Retina (tissue), 1 donor: ENCODE data around the gene LENEP.

ENCODE experiments used
- DNase-seq: peaks from one replicate; pipeline ENCODE4 v3.0.0-alpha.2; 2016

LENEP gene, protein sequence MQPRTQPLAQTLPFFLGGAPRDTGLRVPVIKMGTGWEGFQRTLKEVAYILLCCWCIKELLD

DNA sequence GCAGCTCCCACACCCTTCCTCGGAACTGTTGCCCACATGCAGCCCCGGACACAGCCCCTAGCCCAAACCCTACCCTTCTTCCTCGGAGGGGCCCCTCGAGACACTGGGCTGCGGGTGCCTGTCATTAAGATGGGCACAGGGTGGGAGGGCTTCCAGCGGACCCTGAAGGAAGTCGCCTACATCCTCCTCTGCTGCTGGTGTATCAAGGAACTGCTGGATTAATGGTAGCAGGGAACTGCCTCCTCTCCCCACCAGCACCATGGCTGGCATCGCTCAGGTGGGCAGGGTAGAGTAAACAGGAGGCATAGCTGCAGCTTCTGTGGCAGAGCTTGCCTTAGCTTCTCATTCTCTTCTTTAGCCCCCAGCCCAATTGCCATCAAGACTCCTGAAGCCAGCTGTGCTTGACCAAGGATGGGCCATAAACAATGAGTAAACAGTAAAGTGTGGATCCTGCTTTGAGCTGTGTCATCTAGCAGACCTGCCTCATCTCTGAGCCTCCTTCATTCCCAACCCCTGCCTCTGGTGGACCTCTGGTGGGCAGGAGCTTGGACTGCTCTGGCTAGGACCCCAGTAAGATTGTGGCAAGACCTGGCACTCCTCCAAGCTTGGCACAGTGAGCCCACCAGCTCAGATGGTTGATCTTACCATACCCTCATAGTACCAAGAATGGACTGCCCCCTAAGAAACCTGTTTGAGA is at the start of gene LENEP:
Gene LENEP (plus strand): TSS at position 15 of the 697 bp plus-strand sequence. CDS start 22 bp downstream, at position 37.
- no peak for DNase-seq

DNA sequence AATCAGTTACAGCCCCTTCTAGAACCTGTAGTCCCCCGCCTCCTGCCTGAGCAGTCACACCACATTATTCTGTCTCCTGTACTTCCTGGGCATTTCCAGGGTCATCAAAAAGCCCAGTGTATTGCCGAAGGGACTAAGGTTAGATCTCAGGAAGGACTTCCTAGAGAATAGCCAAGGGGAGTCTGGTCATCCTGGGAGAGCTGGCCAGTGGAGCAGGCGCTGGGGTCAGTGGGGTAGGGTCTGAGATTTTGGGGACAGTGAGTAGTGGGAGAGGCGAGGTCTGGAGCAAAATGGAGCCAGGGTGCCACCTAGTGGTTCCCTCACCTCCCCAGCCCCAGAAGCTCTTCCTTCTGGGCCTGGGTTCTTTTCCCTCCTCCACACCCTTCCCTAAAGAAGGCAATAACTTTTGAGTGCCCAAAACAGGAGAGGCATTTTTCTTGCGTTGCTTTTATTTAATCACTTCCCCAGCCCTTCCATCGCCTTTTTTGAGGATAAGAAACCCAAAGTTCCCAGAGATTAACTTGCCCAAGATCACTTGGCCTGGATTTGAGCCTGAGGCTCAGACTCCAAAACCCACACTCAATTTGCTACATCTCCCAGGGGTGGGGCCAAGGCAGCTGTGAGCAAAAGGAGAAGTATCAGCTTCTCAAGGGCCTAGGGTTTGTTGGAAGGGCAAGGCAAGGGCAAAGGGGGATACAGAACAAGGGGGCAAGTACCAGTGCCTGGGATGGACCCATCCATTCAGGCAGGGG is 49.6 kb upstream of the LENEP start:
- DNase-seq = peak; percentile 77

GRCh38 chr1:154944401-154945159 is 48.8 kb upstream of the LENEP start:
- DNase-seq = no peak

DNA sequence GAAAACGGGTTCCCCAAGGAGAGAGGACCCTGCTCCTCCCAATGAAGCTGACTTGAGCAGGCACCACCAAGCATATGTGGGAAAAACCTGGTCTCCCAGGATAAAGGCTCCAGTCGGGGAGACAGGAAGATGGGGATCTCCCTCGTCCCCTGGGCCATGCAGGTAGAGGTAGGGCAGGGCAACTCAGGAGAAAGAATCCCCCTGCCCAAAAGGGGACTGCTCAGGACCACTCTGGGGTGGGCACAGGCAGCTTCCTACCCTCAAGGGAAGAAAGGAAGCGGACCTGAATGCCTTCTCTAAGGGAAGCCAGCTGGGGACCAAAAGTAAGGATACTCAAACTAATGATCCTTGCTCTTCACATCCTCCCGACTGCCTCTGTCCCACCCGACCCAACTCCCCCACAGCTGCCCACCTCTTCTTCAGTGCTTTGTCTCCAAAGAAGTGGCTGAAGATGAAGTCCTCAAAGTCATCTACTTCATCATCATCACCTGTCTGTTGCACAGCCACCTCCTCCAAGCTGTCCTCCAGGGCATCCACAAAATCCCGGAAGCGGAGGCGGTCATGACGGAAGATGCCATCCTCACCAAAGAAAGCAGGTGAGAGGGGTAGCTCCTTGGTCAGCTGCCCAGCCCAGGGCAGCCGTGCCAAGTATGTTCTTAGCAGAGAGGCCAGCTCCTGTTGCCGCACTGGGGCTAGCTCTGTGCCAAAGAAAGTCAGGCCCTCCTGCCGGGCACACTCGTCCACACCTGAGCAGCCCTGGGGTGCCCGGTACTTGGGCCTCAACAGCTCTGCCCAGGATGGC is 48.0 kb upstream of the LENEP start:
- no peak for DNase-seq

DNA sequence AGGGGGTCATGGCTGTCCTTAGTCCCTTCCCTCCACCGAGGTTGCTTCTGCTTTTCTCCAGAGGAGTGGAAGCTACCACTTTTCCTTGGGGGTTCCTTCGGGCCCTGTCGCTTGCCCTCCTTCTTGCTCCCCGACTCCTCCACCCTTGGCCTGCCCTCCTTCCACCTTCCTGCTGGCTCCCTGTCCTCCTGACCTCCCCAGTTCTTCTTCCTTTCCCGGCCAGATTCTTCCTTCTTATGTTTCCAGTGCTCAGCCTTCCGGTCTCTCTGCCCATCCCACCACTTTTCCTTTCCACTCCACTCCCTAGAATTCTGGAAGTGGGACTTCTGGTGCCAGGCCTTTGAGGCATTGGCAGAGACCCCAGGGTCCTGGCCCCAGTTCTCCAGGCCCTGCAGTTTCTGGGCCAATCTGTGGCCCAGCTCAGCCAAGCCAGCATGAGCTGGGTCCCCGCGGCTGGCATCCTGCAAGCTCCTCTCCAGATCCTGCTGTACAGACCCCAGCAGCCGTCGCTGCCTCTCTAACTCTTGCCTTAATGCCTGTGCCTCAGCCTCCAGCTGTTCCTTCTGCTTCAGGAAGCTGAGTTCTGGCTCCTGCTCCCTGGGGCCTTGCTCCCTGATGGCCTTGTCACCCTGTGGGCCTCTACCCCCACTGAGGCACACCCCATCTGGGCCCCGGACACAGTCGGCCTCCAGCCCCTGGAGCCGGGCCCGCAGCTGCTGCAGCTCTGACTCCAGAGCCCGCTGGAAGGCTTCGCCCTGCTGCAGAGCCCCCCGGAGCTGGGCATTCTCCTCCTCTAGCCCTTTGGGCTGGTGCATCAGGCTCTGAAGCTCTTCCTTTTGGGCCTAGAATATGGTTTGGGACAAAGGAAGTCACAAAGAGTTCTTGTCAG is 47.2 kb upstream of the LENEP start:
- DNase-seq = no peak

- DNase-seq = no peak
These were observed 45.3 kb upstream of the LENEP start for GRCh38 chr1:154948079-154948478.

- DNase-seq = no peak
These were observed 41.3 kb upstream of the LENEP start for GRCh38 chr1:154951901-154952657.

- no peak for DNase-seq
These were observed 40.7 kb upstream of the LENEP start for GRCh38 chr1:154952664-154953063.

GRCh38 chr1:154953611-154954038 is 39.8 kb upstream of the LENEP start:
- DNase-seq = no peak

- DNase-seq = no peak
These were observed 38.8 kb upstream of the LENEP start for GRCh38 chr1:154954541-154954940.

DNA sequence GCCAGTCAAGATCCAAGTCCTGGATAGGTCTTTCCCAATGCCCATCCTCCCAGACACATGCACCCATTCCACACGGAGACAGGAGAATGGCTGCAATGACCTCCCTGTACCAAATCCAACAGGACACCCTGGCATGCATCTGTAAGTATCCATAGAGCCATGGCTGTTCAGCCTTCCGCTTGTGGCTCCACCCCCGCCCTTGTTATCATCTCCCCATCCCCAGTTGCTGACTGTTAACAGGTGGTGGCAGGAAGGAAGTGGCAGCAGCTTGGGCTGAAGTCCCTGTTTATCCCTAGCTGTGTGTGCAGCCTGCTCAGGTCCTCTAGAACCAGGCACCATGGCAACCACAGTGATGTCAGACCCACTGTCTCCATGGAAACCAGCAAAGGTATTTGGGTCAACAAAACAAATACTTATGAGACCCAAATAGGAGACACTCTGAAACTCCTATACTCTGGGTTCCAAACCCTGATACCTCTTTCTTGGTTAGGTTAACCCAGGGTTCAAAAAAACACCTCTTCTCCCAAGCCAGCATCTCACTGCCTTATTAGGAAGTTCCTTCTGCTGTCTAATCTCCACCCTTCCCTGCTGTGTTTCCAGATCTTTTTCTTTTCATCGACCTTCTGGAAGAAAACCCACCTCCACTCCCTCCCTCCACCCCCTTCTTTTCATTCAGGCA is 38.2 kb upstream of the LENEP start:
- DNase-seq = peak; percentile 76

DNA sequence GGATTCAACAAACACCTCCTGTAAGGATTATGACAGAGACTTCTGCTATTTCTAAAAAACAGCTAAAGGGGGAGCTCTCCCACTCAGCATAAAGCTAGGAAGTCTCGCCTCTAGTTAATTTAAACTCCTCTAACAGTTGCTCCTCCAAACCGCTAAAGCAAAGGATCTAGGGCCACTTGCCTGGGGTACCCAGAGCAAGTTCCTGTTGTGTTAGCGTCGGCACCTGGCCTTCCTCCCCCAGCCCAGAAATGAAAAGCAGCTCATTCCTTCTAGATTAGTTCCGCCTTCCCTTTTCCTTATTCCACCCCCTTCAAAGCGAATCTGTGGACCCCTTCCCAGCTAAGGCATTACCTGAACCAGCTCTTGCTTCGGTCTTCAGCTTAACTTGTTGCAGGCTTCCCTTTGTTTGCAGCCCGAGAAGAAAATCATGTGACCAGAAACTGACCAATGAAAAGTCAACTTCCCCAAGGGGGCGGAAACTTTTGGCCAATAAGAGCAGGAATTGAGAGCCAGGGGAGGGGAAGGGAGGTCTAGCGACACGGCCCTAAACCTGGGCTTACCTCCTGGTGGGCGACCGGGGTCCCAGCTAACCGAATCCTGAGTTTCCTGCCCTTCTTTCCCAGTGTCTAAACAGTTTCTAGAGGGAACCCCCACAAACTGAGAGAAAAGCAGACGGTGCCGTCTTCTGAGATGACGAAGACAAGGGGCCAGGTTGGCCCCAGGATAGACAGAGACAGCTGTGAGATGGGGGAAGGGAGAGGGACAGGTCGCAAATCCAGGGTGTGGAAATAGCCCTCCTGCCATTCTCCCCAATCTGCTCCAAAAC is 37.5 kb upstream of the LENEP start, which contains the start of gene PBXIP1:
Gene PBXIP1 (minus strand): TSS at position 382 of the 826 bp plus-strand sequence. CDS start 2,378 bp downstream, outside the sequence.
- DNase-seq = peak; percentile 95

- DNase-seq = no peak
These were observed 36.8 kb upstream of the LENEP start for GRCh38 chr1:154956544-154956941.

GRCh38 chr1:154957091-154957657 is 36.2 kb upstream of the LENEP start:
- no peak for DNase-seq

- no peak for DNase-seq
These were observed 35.4 kb upstream of the LENEP start for GRCh38 chr1:154958036-154958435.

DNA sequence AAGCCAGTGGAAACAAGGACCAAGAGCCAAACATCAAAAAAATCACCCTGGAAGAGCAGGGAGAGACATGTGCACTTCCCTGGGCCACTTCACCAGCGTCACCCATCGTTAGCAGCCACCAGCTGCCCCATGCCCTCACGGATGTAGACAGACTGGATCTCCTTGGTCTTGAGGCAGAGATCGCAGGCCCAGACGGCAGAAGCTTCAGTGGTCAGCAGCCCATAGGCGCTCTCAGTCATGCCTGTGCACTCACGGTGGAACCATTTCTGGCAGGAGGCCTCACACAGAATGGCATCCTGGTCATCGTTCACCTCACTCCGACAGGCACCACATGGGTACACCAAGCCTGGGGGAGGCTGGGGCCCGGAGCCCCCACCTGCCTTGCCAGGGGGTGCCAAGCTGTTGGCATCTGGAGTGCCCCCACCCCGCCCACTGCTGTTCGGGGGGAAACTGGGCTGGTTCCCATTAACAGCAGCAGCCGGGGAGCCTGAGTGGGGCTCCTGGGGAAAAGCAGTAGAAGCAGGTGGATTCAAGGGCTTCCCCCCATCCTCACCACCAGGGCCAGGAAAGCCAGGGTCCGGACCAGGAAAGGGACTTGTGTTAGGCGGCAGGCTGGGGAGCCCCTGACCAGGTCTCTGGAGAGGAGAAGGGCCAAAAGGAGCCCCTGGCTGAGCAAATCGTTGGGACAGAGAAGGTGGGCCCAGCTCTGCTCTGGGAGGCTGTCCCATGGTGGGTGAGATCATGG is 34.5 kb upstream of the LENEP start:
- no peak for DNase-seq

- DNase-seq = no peak
These were observed 34.0 kb upstream of the LENEP start for GRCh38 chr1:154959426-154959780.
